ENCODE results near the gene KPNB1.
A peak's percentile ranks its signal among the peaks of the same experiment; 100 is the strongest.

DNA sequence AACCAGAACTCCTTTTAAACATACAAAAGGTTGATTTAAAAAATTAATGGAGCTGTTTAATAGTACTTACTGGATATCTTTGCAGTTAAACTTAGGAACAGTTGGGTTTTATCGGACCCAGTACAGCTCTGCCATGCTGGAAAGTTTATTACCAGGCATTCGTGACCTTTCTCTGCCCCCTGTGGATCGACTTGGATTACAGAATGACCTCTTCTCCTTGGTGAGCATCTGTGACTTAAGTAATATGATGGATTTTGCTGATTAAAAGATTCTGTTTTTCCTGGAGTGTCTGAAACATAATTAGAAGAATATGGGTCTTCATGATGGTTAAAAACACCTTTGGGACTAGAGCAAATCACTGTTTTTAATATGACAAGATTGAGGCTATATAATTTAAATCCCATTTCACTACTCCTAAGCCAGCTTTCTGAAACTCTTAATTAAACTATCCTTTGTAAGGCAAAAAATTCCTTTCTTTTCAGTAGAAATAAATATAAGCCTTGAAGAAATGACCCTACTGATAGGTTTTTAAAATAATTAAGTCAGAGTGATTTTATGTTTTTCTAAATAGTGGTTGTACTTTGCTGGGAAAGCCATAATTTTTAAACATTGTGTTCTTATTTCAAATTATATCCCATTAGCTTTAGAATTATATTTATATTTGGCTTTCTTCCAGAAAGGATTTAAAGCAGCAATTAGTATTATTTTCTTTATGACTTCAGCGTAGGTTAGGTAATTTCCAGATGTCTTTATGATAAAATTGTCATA lies 45.7 kb upstream of the KPNB1 start:
- no peak for TF ChIP-seq POLR2AphosphoS5 (IDR thresholded peaks at IDR 0.05; ENCODE audit: low read depth)
- TF ChIP-seq CTCF (conservative IDR thresholded peaks at IDR 0.05; ENCODE audit: low read depth in 2 of 2), result 0 out of 4 replicates have a peak, but pooled peaks of 1 of the 2 experiments have one; percentile 7
- TF ChIP-seq EZH2 (IDR thresholded peaks at IDR 0.05; ENCODE audit: low read depth, unreplicated experiment), result no peak
- no peak for TF ChIP-seq JUNB (IDR thresholded peaks at IDR 0.05; ENCODE audit: unreplicated experiment)
- no peak for TF ChIP-seq EZH2phosphoT487 (IDR thresholded peaks at IDR 0.05; ENCODE audit: unreplicated experiment)
- no peak for TF ChIP-seq CREB1 (CRISPR knock-in tag; IDR thresholded peaks at IDR 0.05; ENCODE audit: low read depth)
- TF ChIP-seq, protein P1, sequence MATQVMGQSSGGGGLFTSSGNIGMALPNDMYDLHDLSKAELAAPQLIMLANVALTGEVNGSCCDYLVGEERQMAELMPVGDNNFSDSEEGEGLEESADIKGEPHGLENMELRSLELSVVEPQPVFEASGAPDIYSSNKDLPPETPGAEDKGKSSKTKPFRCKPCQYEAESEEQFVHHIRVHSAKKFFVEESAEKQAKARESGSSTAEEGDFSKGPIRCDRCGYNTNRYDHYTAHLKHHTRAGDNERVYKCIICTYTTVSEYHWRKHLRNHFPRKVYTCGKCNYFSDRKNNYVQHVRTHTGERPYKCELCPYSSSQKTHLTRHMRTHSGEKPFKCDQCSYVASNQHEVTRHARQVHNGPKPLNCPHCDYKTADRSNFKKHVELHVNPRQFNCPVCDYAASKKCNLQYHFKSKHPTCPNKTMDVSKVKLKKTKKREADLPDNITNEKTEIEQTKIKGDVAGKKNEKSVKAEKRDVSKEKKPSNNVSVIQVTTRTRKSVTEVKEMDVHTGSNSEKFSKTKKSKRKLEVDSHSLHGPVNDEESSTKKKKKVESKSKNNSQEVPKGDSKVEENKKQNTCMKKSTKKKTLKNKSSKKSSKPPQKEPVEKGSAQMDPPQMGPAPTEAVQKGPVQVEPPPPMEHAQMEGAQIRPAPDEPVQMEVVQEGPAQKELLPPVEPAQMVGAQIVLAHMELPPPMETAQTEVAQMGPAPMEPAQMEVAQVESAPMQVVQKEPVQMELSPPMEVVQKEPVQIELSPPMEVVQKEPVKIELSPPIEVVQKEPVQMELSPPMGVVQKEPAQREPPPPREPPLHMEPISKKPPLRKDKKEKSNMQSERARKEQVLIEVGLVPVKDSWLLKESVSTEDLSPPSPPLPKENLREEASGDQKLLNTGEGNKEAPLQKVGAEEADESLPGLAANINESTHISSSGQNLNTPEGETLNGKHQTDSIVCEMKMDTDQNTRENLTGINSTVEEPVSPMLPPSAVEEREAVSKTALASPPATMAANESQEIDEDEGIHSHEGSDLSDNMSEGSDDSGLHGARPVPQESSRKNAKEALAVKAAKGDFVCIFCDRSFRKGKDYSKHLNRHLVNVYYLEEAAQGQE (IDR thresholded peaks at IDR 0.05; ENCODE audit: unreplicated experiment), result no peak
- no peak for TF ChIP-seq ZNF114 (CRISPR knock-in tag; IDR thresholded peaks at IDR 0.05)
